BE2C (cell line): Measurements from ENCODE around the gene SH3RF1.

Experiments
- DNase-seq: peaks from one replicate; pipeline ENCODE4 v3.0.0-alpha.2; 2020
- H3K27me3 ChIP-seq: fragments of 250-450 bp; sonication (Bioruptor Pico); 2 replicates; pipeline ENCODE4 v1.5.1; 2020; ENCODE audit warnings: mild to moderate bottlenecking
- H3K36me3 ChIP-seq: fragments of 250-450 bp; sonication (Bioruptor Pico); 2 replicates; pipeline ENCODE4 v1.5.1; 2020; ENCODE audit warnings: mild to moderate bottlenecking
- H3K4me1 ChIP-seq: fragments of 250-450 bp; sonication (Bioruptor Pico); 2 replicates; pipeline ENCODE4 v1.5.1; 2020
- H3K4me3 ChIP-seq: 2 replicates; pipeline ENCODE4 v1.5.1; 2011; ENCODE audit warnings: low read depth, low read length
- H3K9me3 ChIP-seq: fragments of 250-450 bp; sonication (Bioruptor Pico); 2 replicates; pipeline ENCODE4 v1.5.1; 2020
- TF ChIP-seq, protein P1 (sequence below): IDR thresholded peaks from 2 replicates; pipeline ENCODE4 v1.5.1; 2012; ENCODE audit warnings: mild to moderate bottlenecking, low read depth, low read length

The SH3RF1 gene

DNA sequence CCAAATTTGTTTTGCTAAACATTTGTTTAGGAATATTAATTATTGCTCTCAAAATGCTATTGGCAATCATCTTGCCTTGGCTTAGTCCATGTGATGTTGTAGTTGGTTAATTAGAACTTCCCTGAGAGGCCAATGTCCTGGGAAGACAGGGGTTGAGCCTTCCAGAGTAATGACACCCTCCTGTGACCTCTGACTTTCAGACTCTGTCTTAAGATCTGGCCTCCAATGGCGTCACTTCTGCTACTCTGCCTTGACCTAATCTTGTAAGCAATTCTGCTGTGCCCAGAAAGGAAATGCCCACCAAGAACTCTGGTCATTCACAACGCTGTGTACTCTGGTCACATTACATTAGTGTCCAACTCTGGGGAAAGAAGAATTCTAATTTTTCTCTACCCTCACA is 111.9 kb downstream of the SH3RF1 start:
- DNase-seq = no peak
- no peaks in the 10 kb centered on the region for H3K27me3 ChIP-seq
- no peak overlapping the region for H3K4me3 ChIP-seq
- TF ChIP-seq, protein P1, sequence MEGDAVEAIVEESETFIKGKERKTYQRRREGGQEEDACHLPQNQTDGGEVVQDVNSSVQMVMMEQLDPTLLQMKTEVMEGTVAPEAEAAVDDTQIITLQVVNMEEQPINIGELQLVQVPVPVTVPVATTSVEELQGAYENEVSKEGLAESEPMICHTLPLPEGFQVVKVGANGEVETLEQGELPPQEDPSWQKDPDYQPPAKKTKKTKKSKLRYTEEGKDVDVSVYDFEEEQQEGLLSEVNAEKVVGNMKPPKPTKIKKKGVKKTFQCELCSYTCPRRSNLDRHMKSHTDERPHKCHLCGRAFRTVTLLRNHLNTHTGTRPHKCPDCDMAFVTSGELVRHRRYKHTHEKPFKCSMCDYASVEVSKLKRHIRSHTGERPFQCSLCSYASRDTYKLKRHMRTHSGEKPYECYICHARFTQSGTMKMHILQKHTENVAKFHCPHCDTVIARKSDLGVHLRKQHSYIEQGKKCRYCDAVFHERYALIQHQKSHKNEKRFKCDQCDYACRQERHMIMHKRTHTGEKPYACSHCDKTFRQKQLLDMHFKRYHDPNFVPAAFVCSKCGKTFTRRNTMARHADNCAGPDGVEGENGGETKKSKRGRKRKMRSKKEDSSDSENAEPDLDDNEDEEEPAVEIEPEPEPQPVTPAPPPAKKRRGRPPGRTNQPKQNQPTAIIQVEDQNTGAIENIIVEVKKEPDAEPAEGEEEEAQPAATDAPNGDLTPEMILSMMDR = no peak
- peaks cover 4% of the 10 kb centered on the region for H3K4me1 ChIP-seq
- no peaks in the 10 kb centered on the region for H3K9me3 ChIP-seq
- H3K36me3 ChIP-seq = peaks cover 12% of the 10 kb centered on the region

DNA sequence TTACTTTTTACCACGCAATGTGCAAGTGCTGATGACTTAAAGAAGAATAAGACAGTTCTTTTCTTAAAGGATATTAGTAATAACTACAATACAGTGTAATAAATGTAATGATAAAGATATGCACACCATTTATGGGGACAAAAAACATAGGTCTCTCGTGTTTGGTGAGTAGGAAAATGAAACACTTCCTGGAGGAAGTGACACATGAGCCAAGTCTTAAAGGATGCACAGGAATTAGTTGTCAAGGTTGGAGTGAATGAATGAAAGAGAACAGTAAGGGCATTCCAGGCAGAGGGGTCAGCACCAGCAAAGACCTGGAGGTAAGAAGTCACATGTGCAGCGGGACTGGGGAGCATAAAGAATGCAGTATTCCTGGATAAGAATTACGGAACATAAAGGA is 112.7 kb downstream of the SH3RF1 start:
- Histone ChIP-seq H3K27me3 (no peaks in the 10 kb centered on the region), H3K9me3 (no peaks in the 10 kb centered on the region), H3K36me3 (peaks cover 17% of the 10 kb centered on the region), H3K4me1 (peaks cover 4% of the 10 kb centered on the region), H3K4me3 (no peak overlapping the region)
- TF ChIP-seq, protein P1 = no peak
- DNase-seq = no peak

DNA sequence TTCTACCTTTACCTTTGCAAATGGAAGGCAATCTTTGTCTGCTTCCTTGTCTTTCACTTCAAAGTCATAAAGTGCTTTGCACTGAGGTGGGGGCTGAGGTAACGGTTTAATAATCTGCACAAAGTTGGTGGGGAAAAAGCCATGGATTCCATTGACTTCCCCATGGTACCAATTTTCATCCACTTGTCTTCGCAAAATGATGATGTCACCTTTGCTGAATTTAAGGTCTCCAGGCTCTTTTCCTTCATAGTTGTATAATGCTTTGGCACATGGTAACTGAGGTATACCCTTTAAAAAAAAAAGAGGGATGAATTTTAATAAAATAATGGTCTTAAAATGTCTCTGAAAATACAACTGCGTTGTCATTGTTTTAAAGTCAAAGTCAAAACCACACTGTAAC is 114.4 kb downstream of the SH3RF1 start:
- H3K36me3 ChIP-seq = peaks cover 21% of the 10 kb centered on the region
- peaks cover 4% of the 10 kb centered on the region for H3K4me1 ChIP-seq
- TF ChIP-seq, protein P1 = no peak
- H3K9me3 ChIP-seq = no peaks in the 10 kb centered on the region
- no peak for DNase-seq
- H3K4me3 ChIP-seq = no peak overlapping the region
- no peaks in the 10 kb centered on the region for H3K27me3 ChIP-seq

DNA sequence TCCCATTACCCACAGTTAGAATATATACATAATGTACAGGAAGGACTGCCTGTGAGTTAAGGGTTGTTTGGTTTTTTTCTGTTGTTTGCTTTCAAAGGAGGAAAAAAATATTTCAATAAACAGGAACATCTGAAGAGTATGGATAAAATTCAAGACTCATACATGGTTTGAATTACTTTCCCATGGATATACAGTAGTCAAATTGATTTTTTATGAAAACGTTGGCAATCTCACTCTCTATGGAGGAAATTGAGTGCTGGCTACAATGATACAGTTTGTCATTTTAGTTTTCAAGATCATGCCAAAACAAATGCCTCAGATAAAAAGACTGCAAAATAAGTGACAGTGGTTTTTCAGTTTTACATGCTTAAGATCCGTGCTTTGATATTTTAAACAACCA is 116.6 kb downstream of the SH3RF1 start:
- Histone ChIP-seq H3K36me3 (peaks cover 21% of the 10 kb centered on the region), H3K4me3 (no peak overlapping the region), H3K9me3 (no peaks in the 10 kb centered on the region), H3K27me3 (no peaks in the 10 kb centered on the region), H3K4me1 (peaks cover 4% of the 10 kb centered on the region)
- DNase-seq = no peak
- TF ChIP-seq, protein P1 = no peak

DNA sequence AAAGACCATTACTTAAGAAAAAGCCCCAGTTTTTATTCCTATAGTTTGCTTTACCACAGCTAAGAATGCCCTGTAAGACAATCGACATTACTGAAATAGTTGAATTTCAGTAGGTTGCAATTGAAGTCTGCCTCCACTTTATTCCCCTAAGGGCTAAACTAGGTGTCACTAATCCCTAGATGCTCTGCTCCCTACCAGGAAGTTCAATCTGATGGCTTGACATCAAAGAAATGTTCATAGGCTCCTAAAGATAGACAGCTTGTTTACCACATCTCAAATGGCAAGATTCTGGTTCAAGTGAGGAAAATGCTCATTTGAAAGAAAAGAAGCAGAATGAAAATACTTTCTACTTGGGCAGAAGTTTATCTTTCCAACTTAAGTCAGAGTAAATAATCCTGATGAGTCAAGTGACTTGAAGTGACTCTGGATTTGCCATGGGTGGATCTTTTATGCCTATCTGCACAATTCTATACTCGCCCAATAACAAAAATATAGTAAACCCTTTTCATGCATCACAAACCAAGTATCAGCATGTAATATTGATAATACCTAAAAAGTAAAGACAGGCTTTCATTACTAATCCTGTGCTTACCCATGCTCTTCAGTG is 117.2 kb downstream of the SH3RF1 start:
- Histone ChIP-seq H3K9me3 (no peaks in the 10 kb centered on the region), H3K27me3 (no peaks in the 10 kb centered on the region), H3K36me3 (peaks cover 23% of the 10 kb centered on the region), H3K4me3 (no peak overlapping the region), H3K4me1 (peaks cover 7% of the 10 kb centered on the region)
- TF ChIP-seq, protein P1 = no peak
- no peak for DNase-seq

DNA sequence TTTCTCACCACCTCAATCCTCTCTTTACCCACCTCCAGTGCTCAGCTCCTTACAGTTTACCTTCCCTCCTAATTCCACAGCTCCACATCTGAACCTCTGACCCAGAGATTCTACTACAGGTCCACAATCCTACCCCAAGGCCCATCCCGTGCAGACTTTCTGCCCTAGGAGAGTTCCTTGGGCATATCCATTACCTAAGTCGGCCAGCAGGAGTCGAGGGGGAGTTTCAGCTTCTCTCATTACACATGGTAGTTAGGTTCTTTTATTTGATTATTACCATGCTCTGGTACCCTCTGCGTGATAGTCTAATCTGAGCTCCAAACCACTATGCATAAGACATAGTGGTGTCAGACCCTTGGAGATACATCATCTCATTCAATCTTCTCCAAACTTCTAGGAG is 117.9 kb downstream of the SH3RF1 start:
- Histone ChIP-seq H3K27me3 (no peaks in the 10 kb centered on the region), H3K4me1 (peaks cover 7% of the 10 kb centered on the region), H3K4me3 (no peak overlapping the region), H3K36me3 (peaks cover 23% of the 10 kb centered on the region), H3K9me3 (no peaks in the 10 kb centered on the region)
- peak; percentile 12 for DNase-seq
- TF ChIP-seq, protein P1 = peak; percentile 34; the same call in 1 of the 2 replicates
